Measurements from ENCODE around the gene RAD50.

- TF ChIP-seq POLR2A (IDR thresholded peaks at IDR 0.05), result no peak
- no peak for TF ChIP-seq CTCF (IDR thresholded peaks at IDR 0.05)
Measured at GRCh38 chr5:132612846-132613245, 56.1 kb downstream of the RAD50 start.
